Cardiac muscle cell (in vitro differentiated cells and primary cell): ENCODE data around the gene QSOX1. TPM values are rescaled to one million over a fixed set of nuclear protein-coding genes. Genes with fewer than 3 reads are reported as not detected.

ENCODE experiments used
- DNase-seq, 2 donors: peaks; one replicate each; pipeline versions ENCODE4 v3.0.0 to v3.0.0-alpha.2; 2010 to 2017; ENCODE audit warnings: low read depth in 1 of 2, low spot score in 1 of 2
- H3K27ac ChIP-seq: fragments of 200-600 bp; sonication (generic); 2 replicates; pipeline ENCODE4 v1.5.1; 2016
- H3K27me3 ChIP-seq: fragments of 200-600 bp; sonication (generic); 2 replicates; pipeline ENCODE4 v1.6.0; 2016; ENCODE audit warnings: control low read depth
- H3K36me3 ChIP-seq: fragments of 200-600 bp; sonication (generic); 2 replicates; pipeline ENCODE4 v1.5.1; 2016; ENCODE audit warnings: control low read depth
- H3K4me1 ChIP-seq: fragments of 200-600 bp; sonication (generic); 2 replicates; pipeline ENCODE4 v1.8.1; 2017; ENCODE audit warnings: low read depth, mild to moderate bottlenecking, mixed run types
- H3K4me3 ChIP-seq: fragments of 200-600 bp; sonication (generic); 2 replicates; pipeline ENCODE4 v1.5.1; 2016; ENCODE audit warnings: mild to moderate bottlenecking
- H3K9me3 ChIP-seq: fragments of 200-600 bp; sonication (generic); 2 replicates; pipeline ENCODE4 v1.5.1; 2017; ENCODE audit warnings: low read depth, mild to moderate bottlenecking, control low read depth
- polyA plus RNA-seq: library from polyadenylated mRNA; unstranded; fragments of >200 nt; fragmentation: Nextera tagmentation; extraction: Ambion mirVana; gene quantifications from 2 replicates; pipeline ENCODE4 v1.2.1, GENCODE V29; 2016
- total RNA-seq: library from RNA; depleted of rRNA; stranded (reverse); fragments of >200 nt; gene quantifications from 2 replicates; pipeline ENCODE4 v1.2.3, GENCODE V29; 2016
- TF ChIP-seq, protein P1 (sequence below): IDR thresholded peaks from 2 replicates; pipeline ENCODE4 v1.5.1; 2012; ENCODE audit warnings: low read depth, mild to moderate bottlenecking, low read length

QSOX1 gene
- total and polyA plus RNA-seq, 2 experiments from 2014 or later = 23.2 to 37.8 TPM

DNA sequence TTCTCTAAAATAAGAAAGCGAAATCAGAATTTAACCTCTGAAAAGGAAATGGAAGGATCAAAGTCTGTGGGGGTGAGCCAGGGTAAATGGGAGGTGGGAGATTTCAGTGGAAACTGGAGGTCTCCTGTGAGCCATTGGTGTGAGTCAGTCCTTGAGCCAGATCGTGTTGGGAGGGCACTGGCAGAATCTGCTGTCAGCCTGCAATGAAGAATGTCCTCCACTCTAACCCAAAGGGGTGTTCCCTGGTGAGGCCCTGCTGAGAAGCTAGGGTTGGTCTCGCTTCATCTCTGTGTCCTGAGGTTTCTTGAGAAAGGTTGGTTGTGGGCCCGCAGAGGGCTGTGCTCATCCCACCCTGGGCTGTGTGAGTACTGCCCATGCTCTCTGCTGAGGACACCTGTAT is 2.4 kb downstream of the QSOX1 start:
- Histone ChIP-seq H3K9me3 (no peaks in the 10 kb centered on the region), H3K27ac (no peak overlapping the region), H3K4me3 (no peak overlapping the region), H3K27me3 (no peaks in the 10 kb centered on the region), H3K36me3 (no peaks in the 10 kb centered on the region), H3K4me1 (peaks cover 8% of the 10 kb centered on the region)
- DNase-seq = peak in 1 of 2 donors; percentile 43
- TF ChIP-seq, protein P1, sequence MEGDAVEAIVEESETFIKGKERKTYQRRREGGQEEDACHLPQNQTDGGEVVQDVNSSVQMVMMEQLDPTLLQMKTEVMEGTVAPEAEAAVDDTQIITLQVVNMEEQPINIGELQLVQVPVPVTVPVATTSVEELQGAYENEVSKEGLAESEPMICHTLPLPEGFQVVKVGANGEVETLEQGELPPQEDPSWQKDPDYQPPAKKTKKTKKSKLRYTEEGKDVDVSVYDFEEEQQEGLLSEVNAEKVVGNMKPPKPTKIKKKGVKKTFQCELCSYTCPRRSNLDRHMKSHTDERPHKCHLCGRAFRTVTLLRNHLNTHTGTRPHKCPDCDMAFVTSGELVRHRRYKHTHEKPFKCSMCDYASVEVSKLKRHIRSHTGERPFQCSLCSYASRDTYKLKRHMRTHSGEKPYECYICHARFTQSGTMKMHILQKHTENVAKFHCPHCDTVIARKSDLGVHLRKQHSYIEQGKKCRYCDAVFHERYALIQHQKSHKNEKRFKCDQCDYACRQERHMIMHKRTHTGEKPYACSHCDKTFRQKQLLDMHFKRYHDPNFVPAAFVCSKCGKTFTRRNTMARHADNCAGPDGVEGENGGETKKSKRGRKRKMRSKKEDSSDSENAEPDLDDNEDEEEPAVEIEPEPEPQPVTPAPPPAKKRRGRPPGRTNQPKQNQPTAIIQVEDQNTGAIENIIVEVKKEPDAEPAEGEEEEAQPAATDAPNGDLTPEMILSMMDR = no peak

- TF ChIP-seq, protein P1 = no peak
- no peak overlapping the region for H3K4me3 ChIP-seq
Observed at GRCh38 chr1:180157576-180158057, 2.9 kb downstream of the QSOX1 start.

DNA sequence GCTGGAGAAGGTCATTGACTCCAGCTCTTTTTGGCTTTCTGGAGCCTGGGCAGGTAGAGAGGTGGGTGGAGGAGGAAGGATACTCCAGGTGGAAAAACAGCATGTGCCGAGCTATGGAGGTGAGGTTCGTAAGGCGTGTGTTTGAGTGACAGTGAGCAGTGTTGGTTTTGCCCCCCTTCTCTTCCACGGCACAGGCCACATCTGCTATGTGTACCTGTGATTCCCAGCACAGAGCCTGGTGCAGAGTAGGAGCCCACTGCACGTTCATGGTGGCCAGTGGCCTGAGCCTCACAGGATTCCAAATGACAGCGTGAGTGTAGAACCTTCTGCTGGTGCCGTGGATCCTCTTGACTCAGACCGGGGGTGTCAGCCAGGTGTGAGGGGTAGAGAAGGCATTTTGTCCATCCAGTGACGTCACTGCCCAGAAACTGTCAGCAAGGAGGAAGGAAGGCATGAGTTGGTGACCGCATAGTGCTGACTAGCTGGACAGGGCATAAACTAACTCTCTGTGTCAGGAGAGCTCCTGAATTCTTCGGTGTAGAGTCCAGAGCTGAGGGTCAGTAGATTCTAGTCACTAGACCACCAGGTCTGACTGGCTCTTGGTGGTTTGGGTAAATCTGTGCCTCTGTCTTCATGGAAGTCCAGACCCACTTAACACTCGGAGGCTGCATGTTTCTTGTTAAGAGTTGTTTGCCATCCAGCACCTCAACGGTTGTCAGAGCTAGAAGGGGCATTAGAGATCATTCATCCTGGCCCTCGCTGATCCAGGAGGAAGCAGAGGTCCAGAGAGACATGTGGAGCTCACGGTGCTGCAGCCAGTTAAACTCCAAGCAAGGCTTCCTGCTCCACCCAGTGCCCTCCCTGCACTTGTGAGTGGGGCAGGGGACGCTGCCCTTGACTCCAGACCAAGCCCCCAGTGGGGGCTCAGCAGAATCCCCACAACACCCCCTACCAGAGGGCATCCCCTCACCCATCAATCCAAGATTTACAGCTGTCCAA is 3.8 kb downstream of the QSOX1 start:
- DNase-seq = no peak
- H3K27me3 ChIP-seq = no peaks in the 10 kb centered on the region
- peaks cover 8% of the 10 kb centered on the region for H3K4me1 ChIP-seq
- H3K9me3 ChIP-seq = no peaks in the 10 kb centered on the region
- TF ChIP-seq, protein P1 = no peak
- H3K27ac ChIP-seq = no peak overlapping the region
- H3K36me3 ChIP-seq = no peaks in the 10 kb centered on the region
- H3K4me3 ChIP-seq = no peak overlapping the region

More at GRCh38 chr1:180157576-180158057, 2.9 kb downstream of the QSOX1 start:
- Histone ChIP-seq H3K9me3 (no peaks in the 10 kb centered on the region), H3K27me3 (no peaks in the 10 kb centered on the region), H3K4me1 (peaks cover 8% of the 10 kb centered on the region), H3K36me3 (no peaks in the 10 kb centered on the region), H3K27ac (no peak overlapping the region)
- DNase-seq = no peak

DNA sequence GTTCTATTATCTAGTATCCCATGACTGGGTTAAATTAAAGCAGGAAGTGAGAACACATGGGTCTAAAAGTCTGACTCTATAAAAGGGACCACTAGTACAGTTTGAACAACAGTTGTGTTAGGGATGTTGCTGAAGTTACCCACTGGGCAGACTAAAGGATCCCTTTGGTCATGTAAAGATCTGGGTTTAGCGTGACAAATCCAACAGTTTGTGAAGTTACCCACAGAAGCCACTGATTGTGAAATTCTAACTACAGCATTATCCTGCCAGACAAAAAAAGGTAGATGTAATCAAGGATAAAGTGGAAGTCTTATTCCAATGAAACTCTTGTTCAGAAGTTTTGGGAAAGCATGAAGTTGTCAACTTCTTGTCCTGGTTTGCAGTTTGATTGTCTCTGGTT is 5.7 kb downstream of the QSOX1 start:
- DNase-seq = no peak
- H3K27ac ChIP-seq = no peak overlapping the region
- no peaks in the 10 kb centered on the region for H3K36me3 ChIP-seq
- H3K27me3 ChIP-seq = no peaks in the 10 kb centered on the region
- no peak overlapping the region for H3K4me3 ChIP-seq
- H3K9me3 ChIP-seq = no peaks in the 10 kb centered on the region
- H3K4me1 ChIP-seq = peaks cover 5% of the 10 kb centered on the region
- TF ChIP-seq, protein P1 = no peak

DNA sequence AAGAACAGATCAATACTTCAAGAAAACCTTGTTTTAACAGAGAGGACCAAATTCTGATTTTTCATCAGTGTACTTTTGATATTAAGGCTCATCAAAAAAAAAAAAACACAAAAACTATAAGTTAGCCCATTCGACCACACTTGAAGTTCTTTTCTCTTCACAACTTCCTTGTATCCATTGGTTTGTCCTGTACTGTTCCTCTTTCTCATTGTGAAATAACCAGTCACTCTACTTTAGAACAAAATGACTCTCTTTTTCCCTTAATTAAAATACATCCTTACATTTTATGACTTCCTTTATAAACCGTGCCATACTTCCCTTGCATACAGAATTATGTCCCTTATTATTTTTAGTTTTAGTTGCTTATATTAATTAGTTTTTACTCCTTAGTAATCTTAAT is 8.4 kb downstream of the QSOX1 start:
- H3K27me3 ChIP-seq = no peaks in the 10 kb centered on the region
- H3K9me3 ChIP-seq = no peaks in the 10 kb centered on the region
- H3K27ac ChIP-seq = no peak overlapping the region
- DNase-seq = no peak
- TF ChIP-seq, protein P1 = no peak
- H3K4me1 ChIP-seq = peaks cover 20% of the 10 kb centered on the region
- no peak overlapping the region for H3K4me3 ChIP-seq
- H3K36me3 ChIP-seq = no peaks in the 10 kb centered on the region
